H1 (cell line): ENCODE results near the gene GJC2. TPM values are rescaled to one million over a fixed set of nuclear protein-coding genes. Genes with fewer than 3 reads are reported as not detected.

ENCODE experiments used
- CBX8 ChIP-seq: fragments of 300-800, 300-1000 bp; sonication (generic); IDR thresholded peaks from 2 replicates; pipeline ENCODE4 v1.7.1; 2016; ENCODE audit warnings: low read depth, low read length, borderline replicate concordance
- SIN3A ChIP-seq, 2 experiments: IDR thresholded peaks in 1 of 2; conservative IDR thresholded peaks in 1 of 2; 2 replicates each; pipeline ENCODE4 v1.6.1; 2011 to 2012; ENCODE audit warnings: low read length in 2 of 2, improper control_type of control experiment in 1 of 2, low read depth in 1 of 2, mild to moderate bottlenecking in 1 of 2
- polyA plus RNA-seq, 7 experiments: library from polyadenylated mRNA; depleted of rRNA in 3 of 7; stranded (reverse) in 5 of 7; unstranded in 2 of 7; fragments of >200 nt in 5 of 7; fragments of 200-250 nt in 2 of 7; gene quantifications; 1 replicate in 5 of 7; 2 replicates in 1 of 7; 4 replicates in 1 of 7; pipeline versions ENCODE4 v1.2.1 to v1.2.3, GENCODE V29; 2011 to 2013; ENCODE audit warnings: missing spikeins in 2 of 7, mixed read lengths in 2 of 7
- total RNA-seq: library from RNA; stranded (reverse); fragmentation: NEBNext Ultra II Directional; extraction: Animal tissue kit (Norgen Biotek cat#: 25700); gene quantifications from 2 replicates; pipeline ENCODE4 v1.2.1, GENCODE V29; 2021
- TF ChIP-seq, protein P1 (sequence below): IDR thresholded peaks from 2 replicates; pipeline ENCODE4 v1.6.1; 2012; ENCODE audit warnings: low read length, inconsistent platforms

The GJC2 gene
- total and polyA plus RNA-seq, 2 of the 8 experiments (the other 6 are each of a cell fraction or from before 2014, with no cell fraction given) = 0.17 to 0.54 TPM

DNA sequence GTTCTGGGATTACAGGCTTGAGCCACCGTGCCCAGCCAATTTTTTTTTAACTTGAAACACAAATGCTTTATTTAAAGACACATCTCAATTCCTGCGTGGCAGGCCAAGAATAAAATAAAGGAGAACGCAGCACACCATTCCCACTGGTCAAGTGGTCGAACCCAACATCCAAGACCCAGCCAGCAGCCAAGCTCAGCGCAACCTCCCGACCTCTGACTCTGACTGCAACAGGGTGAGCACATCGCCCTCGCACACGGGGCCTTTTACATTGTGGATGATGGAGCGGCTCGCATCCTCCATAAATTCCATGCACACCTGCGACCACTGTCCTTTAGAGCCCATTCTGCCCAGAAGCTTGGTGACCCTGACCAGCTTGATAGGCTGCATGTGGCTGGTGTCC lies 15.1 kb upstream of the GJC2 start (continued):
- no peak for TF ChIP-seq CBX8
- TF ChIP-seq, protein P1, sequence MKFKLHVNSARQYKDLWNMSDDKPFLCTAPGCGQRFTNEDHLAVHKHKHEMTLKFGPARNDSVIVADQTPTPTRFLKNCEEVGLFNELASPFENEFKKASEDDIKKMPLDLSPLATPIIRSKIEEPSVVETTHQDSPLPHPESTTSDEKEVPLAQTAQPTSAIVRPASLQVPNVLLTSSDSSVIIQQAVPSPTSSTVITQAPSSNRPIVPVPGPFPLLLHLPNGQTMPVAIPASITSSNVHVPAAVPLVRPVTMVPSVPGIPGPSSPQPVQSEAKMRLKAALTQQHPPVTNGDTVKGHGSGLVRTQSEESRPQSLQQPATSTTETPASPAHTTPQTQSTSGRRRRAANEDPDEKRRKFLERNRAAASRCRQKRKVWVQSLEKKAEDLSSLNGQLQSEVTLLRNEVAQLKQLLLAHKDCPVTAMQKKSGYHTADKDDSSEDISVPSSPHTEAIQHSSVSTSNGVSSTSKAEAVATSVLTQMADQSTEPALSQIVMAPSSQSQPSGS = no peak
- TF ChIP-seq SIN3A (conservative IDR thresholded peaks at IDR 0.05 in 1 of 2, IDR thresholded peaks at IDR 0.05 in 1 of 2; ENCODE audit: low read depth in 1 of 2, low read length in 2 of 2) = no peak
